GM12878 (cell line): ENCODE data around the gene DENND1C. TPM values are rescaled to one million over a fixed set of nuclear protein-coding genes. Genes with fewer than 3 reads are reported as not detected.

Experiments
- BHLHE40 ChIP-seq, 2 experiments: fragments of 450-650 bp in 1 of 2; IDR thresholded peaks; 2 replicates each; pipeline ENCODE4 v1.6.1; 2011 to 2017; ENCODE audit warnings: low read depth in 2 of 2, borderline replicate concordance in 1 of 2, improper control_type of control experiment in 1 of 2, low read length in 1 of 2, mild to moderate bottlenecking in 1 of 2
- CBX3 ChIP-seq: fragments of 200-600 bp; sonication (generic); IDR thresholded peaks from 2 replicates; pipeline ENCODE4 v1.6.1; 2016; ENCODE audit warnings: low read depth, borderline replicate concordance
- CHD4 ChIP-seq: fragments of 200-600 bp; sonication (generic); IDR thresholded peaks from 2 replicates; pipeline ENCODE4 v1.6.1; 2016; ENCODE audit warnings: mild to moderate bottlenecking
- EP300 ChIP-seq, 2 experiments: fragments of 150-350 bp in 1 of 2; IDR thresholded peaks; 2 replicates each; pipeline ENCODE4 v1.6.1; 2011 to 2012; ENCODE audit warnings: low read depth in 2 of 2, low read length in 2 of 2, borderline replicate concordance in 1 of 2, improper control_type of control experiment in 1 of 2, inconsistent platforms in 1 of 2; ENCODE audit not compliant: control insufficient read depth in 1 of 2
- FOXK2 ChIP-seq: fragments of 450-650 bp; IDR thresholded peaks from 2 replicates; pipeline ENCODE4 v1.6.1; 2017; ENCODE audit warnings: mild to moderate bottlenecking, moderate library complexity
- IRF5 ChIP-seq: fragments of 450-650 bp; IDR thresholded peaks from 2 replicates; pipeline ENCODE4 v1.6.1; 2017; ENCODE audit warnings: borderline replicate concordance
- MAX ChIP-seq: IDR thresholded peaks from 2 replicates; pipeline ENCODE4 v1.6.1; 2012; ENCODE audit warnings: low read depth, low read length, improper control_type of control experiment
- RAD21 ChIP-seq: IDR thresholded peaks from 2 replicates; pipeline ENCODE4 v1.6.1; 2011; ENCODE audit warnings: mild to moderate bottlenecking, low read depth, low read length, moderate library complexity; ENCODE audit not compliant: insufficient read depth
- RUNX3 ChIP-seq: IDR thresholded peaks from 2 replicates; pipeline ENCODE4 v1.6.1; 2012; ENCODE audit warnings: low read length, inconsistent platforms
- SMAD5 ChIP-seq: IDR thresholded peaks from 2 replicates; pipeline ENCODE4 v1.6.1; 2016; ENCODE audit warnings: antibody characterized with exemption, low read depth
- SMC3 ChIP-seq: IDR thresholded peaks from 2 replicates; pipeline ENCODE4 v1.6.1; 2011; ENCODE audit warnings: low read length, improper control_type of control experiment, borderline replicate concordance
- SUPT20H ChIP-seq: IDR thresholded peaks from 2 replicates; pipeline ENCODE4 v1.6.1; 2011; ENCODE audit warnings: low read depth, mild to moderate bottlenecking, low read length, moderate library complexity, borderline replicate concordance; ENCODE audit not compliant: control insufficient read depth
- TCF3 ChIP-seq: IDR thresholded peaks from 2 replicates; pipeline ENCODE4 v1.6.1; 2012; ENCODE audit warnings: low read depth, mild to moderate bottlenecking, low read length, borderline replicate concordance; ENCODE audit not compliant: insufficient read depth
- TCF7 ChIP-seq: IDR thresholded peaks from 2 replicates; pipeline ENCODE4 v1.6.1; 2014; ENCODE audit warnings: antibody characterized with exemption, borderline replicate concordance
- YBX1 ChIP-seq: fragments of 450-650 bp; IDR thresholded peaks from 2 replicates; pipeline ENCODE4 v1.6.1; 2016; ENCODE audit warnings: antibody characterized with exemption
- ZBTB11 ChIP-seq: fragments of 450-650 bp; formaldehyde crosslinking; IDR thresholded peaks from 2 replicates; pipeline ENCODE4 v1.5.0; 2022; ENCODE audit warnings: mild to moderate bottlenecking, missing genetic modification characterization
- polyA plus RNA-seq, 11 experiments: library from polyadenylated mRNA; depleted of rRNA in 4 of 11; unstranded in 6 of 11; stranded (reverse) in 5 of 11; fragments of >200 nt; fragmentation: Nextera tagmentation in 4 of 11; fragmentation: Illumina TruSeq in 1 of 11; extraction: Ambion mirVana in 4 of 11; extraction: Trizol in 1 of 11; gene quantifications; 1 replicate in 1 of 11; 2 replicates in 10 of 11; pipeline versions ENCODE4 v1.2.1 to v1.2.3, GENCODE V29; 2011 to 2016; ENCODE audit warnings: inconsistent platforms in 2 of 11, missing spikeins in 2 of 11, low read depth in 1 of 11
- total RNA-seq, 4 experiments: library from RNA; depleted of rRNA in 3 of 4; stranded (reverse); fragments of >200 nt in 3 of 4; fragmentation: Illumina TruSeq in 1 of 4; extraction: Trizol in 1 of 4; gene quantifications; 2 replicates each; pipeline versions ENCODE4 v1.2.1 to v1.2.3, GENCODE V29; 2013 to 2021

Gene DENND1C
- total and polyA plus RNA-seq, 10 of the 15 experiments (the other 5 are each of a cell fraction or from before 2014, with no cell fraction given), result 2.4 to 54.3 (median 32.7) TPM

- no peak for TF ChIP-seq MAX
- no peak for TF ChIP-seq EP300 (IDR thresholded peaks at IDR 0.05; ENCODE audit: borderline replicate concordance in 1 of 2, control insufficient read depth in 1 of 2, low read depth in 2 of 2, low read length in 2 of 2)
- no peak for TF ChIP-seq SUPT20H
- no peak for TF ChIP-seq ZBTB11 (CRISPR knock-in tag)
- TF ChIP-seq RAD21, result no peak
- no peak for TF ChIP-seq SMAD5
- peak in 1 of 2 experiments; percentile 82; a peak in 2 of 4 replicates for TF ChIP-seq BHLHE40 (IDR thresholded peaks at IDR 0.05; ENCODE audit: borderline replicate concordance in 1 of 2, low read depth in 2 of 2, low read length in 1 of 2)
- no peak for TF ChIP-seq TCF7
- TF ChIP-seq IRF5, result no peak
- TF ChIP-seq CHD4, result no peak
- no peak for TF ChIP-seq FOXK2
- TF ChIP-seq CBX3, result no peak
- TF ChIP-seq YBX1, result no peak
- TF ChIP-seq RUNX3, result no peak
- TF ChIP-seq SMC3, result no peak
- TF ChIP-seq TCF3, result no peak
Measured at GRCh38 chr19:6464070-6464873, 17.3 kb downstream of the DENND1C start, which contains the start of gene CRB3 (continued).
